Measurements from ENCODE around the gene EMILIN2. TPM values are rescaled to one million over a fixed set of nuclear protein-coding genes. Genes with fewer than 3 reads are reported as not detected.

Gene EMILIN2
- total RNA-seq, 1 donor from 2014 or later = 6.8 TPM

DNA sequence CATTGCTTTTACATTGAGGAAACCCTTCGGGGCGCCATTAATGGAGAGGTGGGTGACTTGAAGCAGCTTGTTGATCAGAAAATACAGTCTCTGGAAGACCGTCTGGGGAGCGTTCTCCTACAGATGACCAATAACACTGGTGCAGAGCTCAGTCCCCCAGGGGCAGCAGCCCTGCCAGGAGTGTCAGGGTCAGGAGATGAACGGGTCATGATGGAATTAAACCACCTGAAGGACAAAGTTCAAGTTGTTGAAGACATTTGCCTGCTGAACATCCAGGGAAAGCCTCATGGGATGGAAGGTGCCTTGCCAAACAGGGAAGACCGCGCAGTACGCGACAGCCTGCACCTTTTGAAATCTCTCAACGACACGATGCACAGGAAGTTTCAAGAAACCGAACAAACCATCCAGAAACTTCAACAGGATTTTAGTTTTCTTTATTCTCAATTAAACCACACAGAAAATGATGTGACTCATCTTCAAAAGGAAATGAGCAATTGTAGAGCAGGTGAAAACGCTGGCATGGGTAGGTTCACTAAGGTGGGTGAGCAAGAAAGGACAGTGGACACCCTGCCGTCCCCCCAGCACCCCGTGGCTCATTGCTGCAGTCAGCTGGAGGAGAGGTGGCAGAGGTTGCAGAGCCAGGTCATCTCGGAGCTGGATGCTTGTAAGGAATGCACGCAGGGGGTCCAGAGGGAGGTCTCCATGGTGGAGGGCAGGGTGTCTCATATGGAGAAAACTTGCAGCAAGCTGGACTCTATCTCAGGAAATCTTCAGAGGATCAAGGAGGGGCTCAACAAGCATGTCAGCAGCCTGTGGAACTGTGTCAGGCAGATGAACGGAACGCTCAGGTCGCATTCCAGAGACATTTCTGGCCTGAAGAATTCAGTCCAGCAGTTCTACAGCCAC, 45.0 kb downstream of the EMILIN2 start:
- Mint-ChIP-seq H3K9me3 (ENCODE audit: unreplicated experiment) (no peaks in the 10 kb centered on the region), H3K36me3 (ENCODE audit: low read depth, unreplicated experiment) (peaks cover 9% of the 10 kb centered on the region), H3K27ac (ENCODE audit: unreplicated experiment) (peak overlapping the region; percentile 9), H3K4me1 (ENCODE audit: unreplicated experiment) (no peaks in the 10 kb centered on the region), H3K4me3 (ENCODE audit: unreplicated experiment) (no peak overlapping the region), H3K27me3 (ENCODE audit: unreplicated experiment) (peaks cover 8% of the 10 kb centered on the region)
- TF ChIP-seq, protein P1, sequence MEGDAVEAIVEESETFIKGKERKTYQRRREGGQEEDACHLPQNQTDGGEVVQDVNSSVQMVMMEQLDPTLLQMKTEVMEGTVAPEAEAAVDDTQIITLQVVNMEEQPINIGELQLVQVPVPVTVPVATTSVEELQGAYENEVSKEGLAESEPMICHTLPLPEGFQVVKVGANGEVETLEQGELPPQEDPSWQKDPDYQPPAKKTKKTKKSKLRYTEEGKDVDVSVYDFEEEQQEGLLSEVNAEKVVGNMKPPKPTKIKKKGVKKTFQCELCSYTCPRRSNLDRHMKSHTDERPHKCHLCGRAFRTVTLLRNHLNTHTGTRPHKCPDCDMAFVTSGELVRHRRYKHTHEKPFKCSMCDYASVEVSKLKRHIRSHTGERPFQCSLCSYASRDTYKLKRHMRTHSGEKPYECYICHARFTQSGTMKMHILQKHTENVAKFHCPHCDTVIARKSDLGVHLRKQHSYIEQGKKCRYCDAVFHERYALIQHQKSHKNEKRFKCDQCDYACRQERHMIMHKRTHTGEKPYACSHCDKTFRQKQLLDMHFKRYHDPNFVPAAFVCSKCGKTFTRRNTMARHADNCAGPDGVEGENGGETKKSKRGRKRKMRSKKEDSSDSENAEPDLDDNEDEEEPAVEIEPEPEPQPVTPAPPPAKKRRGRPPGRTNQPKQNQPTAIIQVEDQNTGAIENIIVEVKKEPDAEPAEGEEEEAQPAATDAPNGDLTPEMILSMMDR (IDR thresholded peaks at IDR 0.05; ENCODE audit: unreplicated experiment) = no peak
- DNase-seq (ENCODE audit: low spot score) = no peak

DNA sequence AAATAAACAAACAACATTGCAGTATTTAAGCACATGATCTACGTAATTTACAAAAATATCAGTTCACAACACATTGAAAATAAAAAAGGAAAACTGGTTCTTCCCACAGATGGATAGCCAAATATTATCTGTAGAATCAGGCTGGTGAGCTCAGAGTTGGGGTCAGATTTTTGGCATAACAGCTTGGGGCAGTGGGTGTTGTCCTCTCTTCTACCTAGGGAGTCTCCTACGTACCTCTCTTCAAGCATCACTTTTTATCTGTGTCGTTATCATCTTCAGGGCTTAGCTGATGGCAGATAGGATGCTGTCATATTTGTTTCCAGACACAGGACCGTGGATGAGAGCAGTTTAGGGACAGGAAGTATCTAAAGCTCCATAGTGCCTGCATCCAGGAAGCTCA, 46.2 kb downstream of the EMILIN2 start:
- H3K27me3 Mint-ChIP-seq (ENCODE audit: unreplicated experiment) = peaks cover 9% of the 10 kb centered on the region
- H3K36me3 Mint-ChIP-seq (ENCODE audit: low read depth, unreplicated experiment) = peaks cover 9% of the 10 kb centered on the region
- peaks cover 3% of the 10 kb centered on the region for H3K4me1 Mint-ChIP-seq (ENCODE audit: unreplicated experiment)
- H3K9me3 Mint-ChIP-seq (ENCODE audit: unreplicated experiment) = no peaks in the 10 kb centered on the region
- no peak overlapping the region for H3K27ac Mint-ChIP-seq (ENCODE audit: unreplicated experiment)
- no peak for DNase-seq (ENCODE audit: low spot score)
- H3K4me3 Mint-ChIP-seq (ENCODE audit: unreplicated experiment) = no peak overlapping the region
- TF ChIP-seq, protein P1 (IDR thresholded peaks at IDR 0.05; ENCODE audit: unreplicated experiment) = no peak

DNA sequence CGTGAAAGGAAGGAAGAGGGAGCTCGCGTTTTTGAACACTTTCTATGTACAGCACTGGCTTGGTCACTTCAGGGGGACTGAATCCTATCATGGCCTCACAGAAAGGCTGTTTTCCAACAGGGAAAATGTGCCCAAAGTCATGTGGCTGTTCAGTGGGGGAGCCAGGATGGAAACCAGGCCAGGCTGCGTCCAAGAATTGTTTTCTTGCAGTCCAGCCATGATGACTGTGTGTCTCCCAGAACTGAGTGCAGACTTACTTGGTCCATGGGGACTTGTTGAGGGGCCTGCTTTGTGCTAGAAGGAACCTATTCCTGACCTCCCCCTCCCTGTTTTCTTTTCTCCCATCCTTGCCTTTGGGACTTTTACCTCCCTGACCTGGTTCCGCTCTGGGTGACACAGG, 46.9 kb downstream of the EMILIN2 start:
- no peak for DNase-seq (ENCODE audit: low spot score)
- H3K27me3 Mint-ChIP-seq (ENCODE audit: unreplicated experiment) = peaks cover 9% of the 10 kb centered on the region
- H3K4me3 Mint-ChIP-seq (ENCODE audit: unreplicated experiment) = no peak overlapping the region
- no peak overlapping the region for H3K27ac Mint-ChIP-seq (ENCODE audit: unreplicated experiment)
- no peaks in the 10 kb centered on the region for H3K9me3 Mint-ChIP-seq (ENCODE audit: unreplicated experiment)
- H3K36me3 Mint-ChIP-seq (ENCODE audit: low read depth, unreplicated experiment) = peaks cover 9% of the 10 kb centered on the region
- H3K4me1 Mint-ChIP-seq (ENCODE audit: unreplicated experiment) = peaks cover 7% of the 10 kb centered on the region
- TF ChIP-seq, protein P1 (IDR thresholded peaks at IDR 0.05; ENCODE audit: unreplicated experiment) = no peak

DNA sequence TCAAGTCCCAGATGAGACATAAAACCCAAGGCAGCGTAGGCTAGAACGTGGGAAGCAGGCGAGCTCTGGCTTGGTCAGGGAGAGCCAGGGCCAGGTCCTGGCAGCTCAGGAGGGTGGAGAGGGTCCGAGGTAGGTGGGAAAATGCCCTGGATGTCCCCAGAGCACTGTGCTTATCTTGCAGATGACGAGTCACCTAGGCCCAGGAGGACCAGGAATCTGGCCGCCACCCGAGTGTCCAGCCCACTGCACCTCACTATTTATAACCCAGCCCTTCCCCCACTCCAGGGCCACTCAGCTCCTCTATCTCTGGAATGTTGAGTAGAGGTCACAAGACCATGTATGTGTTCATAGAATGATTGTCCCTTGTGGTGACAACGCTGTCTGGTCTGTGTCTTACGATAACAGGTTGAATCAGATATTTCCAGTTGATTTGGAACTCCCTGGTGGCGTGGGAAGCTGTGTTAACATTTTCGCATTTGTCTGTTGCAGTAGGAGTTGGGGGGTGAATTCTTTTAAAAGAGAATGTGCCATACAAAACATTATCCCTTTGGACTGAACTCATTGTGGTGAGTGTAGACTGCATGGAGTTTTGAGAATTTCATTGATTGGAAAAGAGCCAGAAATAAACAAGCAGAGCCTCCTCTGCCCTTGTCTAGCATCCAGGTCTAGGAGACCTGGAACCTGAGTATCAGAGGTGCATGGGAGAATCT, 47.5 kb downstream of the EMILIN2 start:
- Mint-ChIP-seq H3K36me3 (ENCODE audit: low read depth, unreplicated experiment) (peaks cover 9% of the 10 kb centered on the region), H3K27ac (ENCODE audit: unreplicated experiment) (no peak overlapping the region), H3K27me3 (ENCODE audit: unreplicated experiment) (peaks cover 9% of the 10 kb centered on the region), H3K4me1 (ENCODE audit: unreplicated experiment) (peaks cover 7% of the 10 kb centered on the region), H3K9me3 (ENCODE audit: unreplicated experiment) (no peaks in the 10 kb centered on the region), H3K4me3 (ENCODE audit: unreplicated experiment) (no peak overlapping the region)
- no peak for DNase-seq (ENCODE audit: low spot score)
- TF ChIP-seq, protein P1 (IDR thresholded peaks at IDR 0.05; ENCODE audit: unreplicated experiment) = no peak
